GM12801 (cell line): ENCODE measurements around the gene JMJD8.

ENCODE experiments used
- CTCF ChIP-seq: IDR thresholded peaks from one replicate; pipeline ENCODE4 v1.5.1; 2011; ENCODE audit warnings: control low read depth; ENCODE audit not compliant: insufficient read length; ENCODE audit errors: extremely low read depth

Gene JMJD8

DNA sequence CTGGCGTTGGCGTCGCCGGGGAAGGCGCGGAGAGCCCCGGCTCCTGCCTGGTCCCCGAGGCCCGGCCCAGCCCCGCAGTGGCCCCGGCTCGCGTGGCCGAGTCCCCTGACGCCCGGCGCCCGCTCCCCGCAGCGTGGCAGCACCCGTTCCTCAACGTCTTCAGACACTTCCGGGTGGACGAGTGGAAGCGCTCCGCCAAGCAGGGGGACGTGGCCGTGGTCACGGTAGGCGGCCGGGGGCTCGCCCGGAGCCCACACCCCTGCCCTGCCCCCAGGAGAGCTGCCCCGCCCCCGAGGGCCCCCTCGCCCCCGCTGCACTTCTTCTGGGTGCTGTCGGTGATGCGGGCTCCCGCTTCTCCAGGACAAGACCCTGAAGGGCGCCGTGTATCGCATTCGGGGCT lies 34.5 kb downstream of the JMJD8 start:
- TF ChIP-seq CTCF = no peak

DNA sequence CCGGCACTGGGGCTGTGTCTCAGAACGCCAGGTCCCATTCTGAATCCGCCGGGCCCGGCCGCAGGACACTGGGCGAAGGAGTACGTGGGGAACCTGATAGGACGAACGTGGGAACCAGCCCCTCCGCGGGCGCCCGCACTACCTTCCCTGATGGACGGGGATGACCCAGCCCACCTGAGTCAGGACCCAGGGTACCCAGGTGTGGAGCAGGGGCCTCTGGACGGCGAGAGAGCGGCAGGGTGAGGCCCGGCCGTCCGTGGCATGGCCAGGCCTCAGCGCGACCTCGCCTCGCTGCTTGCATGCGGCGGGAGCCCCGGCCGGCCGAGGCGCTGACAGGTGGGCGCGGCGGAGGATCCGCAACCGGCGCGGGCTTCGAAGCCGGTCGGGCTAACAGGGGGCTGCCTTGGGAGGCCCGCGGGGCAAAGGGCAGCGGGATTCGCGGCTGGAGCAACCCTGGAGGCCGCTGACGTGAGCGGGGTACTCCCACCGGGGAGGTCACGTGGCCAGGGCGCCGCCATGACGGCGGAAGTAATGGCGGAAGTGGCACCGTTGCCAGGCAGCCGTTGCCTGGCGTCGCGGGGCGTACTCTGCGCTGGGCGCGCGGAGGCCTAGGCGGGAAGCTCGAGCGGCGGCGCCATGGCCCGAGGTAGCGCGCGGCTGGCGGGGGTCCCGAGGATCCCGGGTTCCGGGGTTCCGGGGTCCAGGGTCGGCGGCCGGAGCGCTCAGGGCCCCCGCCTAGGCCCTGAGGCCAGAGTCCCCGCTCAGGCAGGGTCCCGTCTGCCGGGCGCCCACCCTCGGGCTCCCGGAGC lies 35.1 kb downstream of the JMJD8 start, which contains the start of gene WDR90:
TSS of gene WDR90 (plus strand) at position 585 of the 809 bp plus-strand sequence. CDS start at position 637, 52 bp downstream.
- no peak for TF ChIP-seq CTCF

GRCh38 chr16:648071-648780 lies 35.9 kb downstream of the JMJD8 start:
- no peak for TF ChIP-seq CTCF

- no peak for TF ChIP-seq CTCF
These were observed 36.8 kb downstream of the JMJD8 start for GRCh38 chr16:647173-647902.

GRCh38 chr16:646679-647172 lies 37.4 kb downstream of the JMJD8 start:
- no peak for TF ChIP-seq CTCF

DNA sequence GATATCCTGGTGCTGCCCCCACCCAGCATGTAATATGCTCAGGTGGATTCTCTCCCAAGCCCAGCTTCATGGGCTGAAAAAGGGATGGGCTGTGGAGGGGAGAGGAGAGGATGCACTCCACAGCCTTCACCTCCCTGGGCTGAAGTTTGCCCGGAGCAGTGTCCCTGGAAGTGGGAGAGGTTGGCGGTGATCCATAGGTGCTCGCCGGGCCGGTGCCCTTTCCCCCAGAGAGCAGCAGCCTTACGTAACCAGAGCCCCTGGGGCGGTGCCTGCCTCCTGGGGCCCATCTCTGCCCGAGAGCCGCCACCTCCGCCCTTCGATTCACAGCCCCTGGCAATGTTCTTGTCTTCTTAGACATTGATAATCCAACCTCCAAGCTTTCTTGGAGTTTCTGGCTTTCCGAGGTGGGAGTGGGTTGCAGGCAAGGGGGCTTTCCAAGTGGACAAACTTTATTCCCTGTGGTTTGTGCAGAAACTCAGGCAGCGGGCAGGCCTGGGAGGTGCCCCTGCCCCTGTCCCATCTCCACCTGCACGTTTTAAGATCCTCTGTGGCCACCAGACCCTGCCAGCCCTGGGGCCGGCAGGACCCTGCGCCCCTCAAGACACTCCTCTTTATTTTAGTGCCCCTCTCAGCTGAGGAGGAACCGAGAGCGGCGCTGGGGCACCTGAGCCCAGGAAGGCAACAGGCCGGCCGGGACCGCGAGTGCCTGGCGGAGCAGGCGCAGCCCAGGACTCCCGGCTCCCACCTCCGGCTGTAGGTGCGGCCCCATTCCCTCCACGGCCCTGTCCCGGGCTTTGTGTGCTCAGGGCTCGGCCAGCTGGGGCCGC lies 38.1 kb downstream of the JMJD8 start:
- no peak for TF ChIP-seq CTCF
